A673 (cell line): ENCODE data around the gene FUT2. TPM values are rescaled to one million over a fixed set of nuclear protein-coding genes. Genes with fewer than 3 reads are reported as not detected.

Source experiments
- BruUV-seq: library from RNA; stranded (reverse); fragments of 400-500 nt; replicated peaks from 2 replicates; lab custom pipeline; 2021; lab: Mats Ljungman, UMichigan
- CTCF ChIA-PET: fragments of 300-600 bp; sonication (Branson Sonifier 250); formaldehyde crosslinking; loops from one replicate; lab custom pipeline; 2022; ENCODE audit warnings: antibody characterized with exemption; lab: Charles Lee
- POLR2A ChIA-PET: fragments of 300-600 bp; sonication (Branson Sonifier 250); formaldehyde crosslinking; loops from one replicate; lab custom pipeline; 2022; ENCODE audit warnings: antibody characterized with exemption; ENCODE audit not compliant: low non-redundant PET; lab: Charles Lee
- DNase-seq: peaks from one replicate; pipeline ENCODE4 v3.0.0-alpha.2; 2015; ENCODE audit warnings: low spot score
- H3K27ac ChIP-seq: fragments of 200-600 bp; sonication (generic); 2 replicates; pipeline ENCODE4 v1.5.1; 2016; ENCODE audit warnings: mixed run types, low read depth, mild to moderate bottlenecking, mixed read lengths, antibody characterized with exemption, low read length; ENCODE audit not compliant: poor library complexity, severe bottlenecking
- H3K27me3 ChIP-seq: fragments of 200-600 bp; sonication (generic); replicated peaks from 2 replicates; pipeline ENCODE4 v1.6.1; 2017; ENCODE audit warnings: mixed run types, low read depth, mild to moderate bottlenecking, mixed read lengths, antibody characterized with exemption, low read length; ENCODE audit not compliant: insufficient read depth, poor library complexity
- H3K36me3 ChIP-seq: fragments of 200-600 bp; sonication (generic); 2 replicates; pipeline ENCODE4 v1.6.1; 2016; ENCODE audit warnings: mixed run types, mild to moderate bottlenecking, mixed read lengths, antibody characterized with exemption, low read length; ENCODE audit not compliant: insufficient read depth, poor library complexity, severe bottlenecking
- H3K4me1 ChIP-seq: fragments of 200-600 bp; sonication (generic); 2 replicates; pipeline ENCODE4 v1.6.1; 2017; ENCODE audit warnings: mixed run types, mild to moderate bottlenecking, mixed read lengths, antibody characterized with exemption, low read length; ENCODE audit not compliant: insufficient read depth, poor library complexity, severe bottlenecking
- H3K4me3 ChIP-seq: fragments of 200-600 bp; sonication (generic); 2 replicates; pipeline ENCODE4 v1.5.1; 2016; ENCODE audit warnings: low read depth, mixed run types, mild to moderate bottlenecking, mixed read lengths, low read length; ENCODE audit not compliant: poor library complexity, severe bottlenecking
- H3K9me3 ChIP-seq: fragments of 200-600 bp; sonication (generic); 2 replicates; pipeline ENCODE4 v1.6.1; 2016; ENCODE audit warnings: mixed run types, low read depth, mild to moderate bottlenecking, mixed read lengths, antibody characterized with exemption, low read length; ENCODE audit not compliant: poor library complexity, severe bottlenecking
- EZH2 ChIP-seq: fragments of 200-600 bp; sonication (generic); IDR thresholded peaks from 2 replicates; pipeline ENCODE4 v1.6.1; 2017; ENCODE audit warnings: borderline replicate concordance, low read depth, mild to moderate bottlenecking, mixed read lengths, antibody characterized with exemption, low read length; ENCODE audit not compliant: poor library complexity, severe bottlenecking
- intact Hi-C: fragments of 100-400 bp; cut with micrococcal nuclease; formaldehyde crosslinking; loops from one replicate; pipeline ENCODE4 v1.10.0; 2022; ENCODE audit not compliant: unreplicated experiment
- total RNA-seq: library from RNA; stranded (reverse); gene quantifications from 2 replicates; pipeline ENCODE4 v1.2.3, GENCODE V29; 2021
- TF ChIP-seq, protein P1 (sequence below): fragments of 300-800, 200-600 bp; sonication (generic); conservative IDR thresholded peaks from 2 replicates; pipeline ENCODE4 v1.5.1; 2017; ENCODE audit warnings: low read depth, mild to moderate bottlenecking, antibody characterized with exemption, low read length, moderate library complexity, mixed read lengths

The FUT2 gene
- total RNA-seq, 1 experiment from 2014 or later, result not detected

DNA sequence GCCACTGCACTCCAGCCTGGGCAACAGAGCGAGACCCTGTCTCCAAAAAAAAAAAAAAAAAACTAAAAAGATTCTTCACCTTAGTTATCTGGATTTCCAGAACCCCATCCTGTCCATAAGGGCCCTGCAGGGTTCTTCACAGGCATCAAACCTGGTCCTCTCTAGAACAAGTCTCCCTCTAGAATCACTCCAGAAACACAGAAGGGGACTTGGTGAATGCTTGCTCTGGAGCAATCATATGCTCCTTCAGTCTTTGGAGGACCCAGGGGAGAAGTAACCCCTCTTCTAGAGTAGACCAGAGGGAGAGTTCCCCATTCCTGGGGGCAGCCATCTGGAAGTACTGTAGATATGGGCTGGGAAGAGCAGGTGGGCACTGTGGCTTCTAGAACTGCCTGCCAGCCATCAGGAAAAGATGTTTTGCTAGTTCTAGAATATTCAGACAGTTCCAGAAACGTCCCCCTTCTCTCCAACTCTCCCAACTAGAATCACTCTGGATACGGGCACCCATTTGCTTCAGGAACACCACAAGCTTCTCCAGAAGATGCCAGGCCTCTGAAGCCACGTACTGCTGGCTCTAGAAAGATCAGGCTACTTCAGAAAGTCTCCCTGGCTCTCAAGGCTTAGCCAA, 53.9 kb downstream of the FUT2 start:
- CTCF ChIA-PET, result no interaction called here
- POLR2A ChIA-PET, result no interaction called here
- no peaks in the 10 kb centered on the region for H3K27me3 ChIP-seq
- no peaks in the 10 kb centered on the region for H3K9me3 ChIP-seq
- H3K36me3 ChIP-seq, result no peaks in the 10 kb centered on the region
- no peak for TF ChIP-seq EZH2
- TF ChIP-seq, protein P1, sequence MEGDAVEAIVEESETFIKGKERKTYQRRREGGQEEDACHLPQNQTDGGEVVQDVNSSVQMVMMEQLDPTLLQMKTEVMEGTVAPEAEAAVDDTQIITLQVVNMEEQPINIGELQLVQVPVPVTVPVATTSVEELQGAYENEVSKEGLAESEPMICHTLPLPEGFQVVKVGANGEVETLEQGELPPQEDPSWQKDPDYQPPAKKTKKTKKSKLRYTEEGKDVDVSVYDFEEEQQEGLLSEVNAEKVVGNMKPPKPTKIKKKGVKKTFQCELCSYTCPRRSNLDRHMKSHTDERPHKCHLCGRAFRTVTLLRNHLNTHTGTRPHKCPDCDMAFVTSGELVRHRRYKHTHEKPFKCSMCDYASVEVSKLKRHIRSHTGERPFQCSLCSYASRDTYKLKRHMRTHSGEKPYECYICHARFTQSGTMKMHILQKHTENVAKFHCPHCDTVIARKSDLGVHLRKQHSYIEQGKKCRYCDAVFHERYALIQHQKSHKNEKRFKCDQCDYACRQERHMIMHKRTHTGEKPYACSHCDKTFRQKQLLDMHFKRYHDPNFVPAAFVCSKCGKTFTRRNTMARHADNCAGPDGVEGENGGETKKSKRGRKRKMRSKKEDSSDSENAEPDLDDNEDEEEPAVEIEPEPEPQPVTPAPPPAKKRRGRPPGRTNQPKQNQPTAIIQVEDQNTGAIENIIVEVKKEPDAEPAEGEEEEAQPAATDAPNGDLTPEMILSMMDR, result no peak
- no TSS peak for BruUV-seq
- no peak for DNase-seq
- peaks cover 5% of the 10 kb centered on the region for H3K4me1 ChIP-seq
- no peak overlapping the region for H3K27ac ChIP-seq
- no peak overlapping the region for H3K4me3 ChIP-seq
- intact Hi-C loops, result no loop called here

DNA sequence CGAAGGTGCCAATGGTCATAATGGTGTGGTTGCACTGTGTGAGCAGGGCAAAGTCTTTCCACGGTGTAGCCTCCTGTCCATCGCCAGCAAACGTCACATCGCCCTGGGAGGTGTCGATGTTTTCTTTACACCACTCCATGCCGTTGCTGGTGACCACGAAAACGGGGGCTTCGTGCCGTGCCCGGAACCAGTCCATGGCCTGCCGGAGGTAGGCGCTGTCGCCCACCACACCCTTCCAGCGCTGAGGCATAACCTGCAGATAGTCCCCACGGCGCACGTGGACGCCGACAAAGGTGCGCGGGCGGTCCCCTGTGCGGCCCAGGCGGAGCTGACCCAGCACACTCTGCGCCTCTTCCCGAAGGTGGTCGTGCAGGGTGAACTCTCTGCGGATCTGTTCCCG, 54.6 kb downstream of the FUT2 start:
- ChIA-PET CTCF (no interaction called here), POLR2A (no interaction called here)
- no peak for DNase-seq
- intact Hi-C loops, result no loop called here
- Histone ChIP-seq H3K36me3 (no peaks in the 10 kb centered on the region), H3K27me3 (no peaks in the 10 kb centered on the region), H3K4me1 (peaks cover 5% of the 10 kb centered on the region), H3K4me3 (no peak overlapping the region), H3K9me3 (no peaks in the 10 kb centered on the region), H3K27ac (no peak overlapping the region)
- TF ChIP-seq, protein P1, result no peak
- TF ChIP-seq EZH2, result no peak
- BruUV-seq, result no TSS peak

DNA sequence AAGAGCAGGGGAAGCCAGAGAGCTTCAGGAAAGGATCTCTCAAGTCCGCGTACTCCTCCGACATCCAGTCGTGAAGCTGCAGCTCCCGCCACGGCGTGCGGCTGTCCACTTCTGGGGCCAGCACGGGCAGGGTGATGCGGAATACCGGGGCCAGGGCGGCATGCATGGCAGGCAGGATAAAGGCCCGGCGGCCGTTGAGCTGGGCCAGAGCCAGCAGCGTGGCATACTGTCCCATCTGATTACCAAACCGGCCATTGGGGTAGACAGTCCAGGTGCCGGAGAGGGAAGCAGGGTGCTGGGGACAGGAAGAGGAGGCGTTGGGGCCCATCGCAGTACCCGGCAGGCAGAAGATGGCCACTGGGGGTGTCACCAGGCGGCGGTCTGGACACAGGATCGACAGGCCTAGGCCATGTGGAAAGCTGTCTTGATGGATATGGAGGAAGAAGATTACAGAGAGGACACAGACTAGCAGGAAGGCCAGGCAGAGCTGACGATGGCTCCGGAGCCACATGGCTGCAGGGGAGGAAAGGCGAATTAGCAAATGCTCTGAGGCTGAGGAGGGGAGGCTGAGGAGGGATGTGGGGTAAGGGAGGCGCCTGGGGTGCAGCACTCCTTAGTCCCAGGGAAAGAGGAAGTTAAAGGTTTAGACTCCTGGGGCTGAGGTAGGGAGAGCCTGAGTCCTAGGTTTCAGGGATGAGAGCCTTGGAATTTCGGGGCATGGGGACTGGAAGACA, 55.2 kb downstream of the FUT2 start:
- no peak for DNase-seq
- Histone ChIP-seq H3K27ac (no peak overlapping the region), H3K9me3 (no peaks in the 10 kb centered on the region), H3K27me3 (no peaks in the 10 kb centered on the region), H3K4me1 (peaks cover 5% of the 10 kb centered on the region), H3K36me3 (no peaks in the 10 kb centered on the region), H3K4me3 (no peak overlapping the region)
- intact Hi-C loops, result no loop called here
- ChIA-PET CTCF (no interaction called here), POLR2A (no interaction called here)
- TF ChIP-seq, protein P1, result no peak
- no peak for TF ChIP-seq EZH2
- no TSS peak for BruUV-seq
